Muscle layer of duodenum (tissue), 2 donors: Measurements from ENCODE around the gene FBXL7.

ENCODE experiments used
- H3K27ac ChIP-seq: one replicate; pipeline ENCODE4 v1.7.0; 2013; ENCODE audit warnings: mild to moderate bottlenecking, low read length
- H3K27me3 ChIP-seq: one replicate; pipeline ENCODE4 v1.7.0; 2013; ENCODE audit warnings: low read depth, mild to moderate bottlenecking, control low read depth, low read length
- H3K36me3 ChIP-seq, 2 donors: one replicate each; pipeline ENCODE4 v1.7.0; 2013; ENCODE audit warnings: low read length in 2 of 2, control low read depth in 1 of 2, mild to moderate bottlenecking in 1 of 2; ENCODE audit not compliant: insufficient read depth in 2 of 2, control insufficient read depth in 1 of 2
- H3K4me1 ChIP-seq, 2 donors: one replicate each; pipeline ENCODE4 v1.7.0; 2013; ENCODE audit warnings: low read length in 2 of 2, mild to moderate bottlenecking in 2 of 2, control low read depth in 1 of 2, moderate library complexity in 1 of 2; ENCODE audit not compliant: insufficient read depth in 2 of 2, control insufficient read depth in 1 of 2
- H3K4me3 ChIP-seq, 2 donors: one replicate each; pipeline ENCODE4 v1.7.0; 2013; ENCODE audit warnings: low read length in 2 of 2, low read depth in 1 of 2, mild to moderate bottlenecking in 1 of 2
- H3K9me3 ChIP-seq, 2 donors: one replicate each; pipeline ENCODE4 v1.7.0; 2013; ENCODE audit warnings: low read length in 2 of 2, control low read depth in 1 of 2, mild to moderate bottlenecking in 1 of 2; ENCODE audit not compliant: control insufficient read depth in 1 of 2
- donor health status: healthy.

The FBXL7 gene

DNA sequence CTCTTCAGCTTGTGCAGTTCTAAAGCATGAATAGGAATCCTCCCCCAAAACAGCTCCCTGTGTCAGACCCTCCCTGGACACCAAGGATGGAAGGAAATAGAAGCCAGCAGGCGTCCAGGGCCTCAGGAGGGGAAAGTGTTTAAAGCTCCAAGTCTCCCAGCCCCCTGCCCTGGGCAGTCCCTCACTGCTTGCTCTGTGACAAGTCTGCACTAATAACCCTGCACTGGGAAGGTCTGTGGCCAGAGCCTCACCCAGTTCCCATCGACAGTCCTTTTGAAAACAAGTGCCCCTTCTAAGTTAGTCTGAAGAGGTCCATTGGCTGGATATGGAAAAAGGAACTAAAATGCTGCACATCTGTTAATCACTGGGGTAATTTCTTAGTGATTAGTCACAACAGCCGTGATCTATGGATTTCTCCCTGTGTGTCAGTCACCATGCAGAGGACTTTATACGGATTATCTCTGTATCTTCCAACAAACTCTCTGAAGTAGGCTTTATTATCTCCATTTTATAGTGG is 195.3 kb downstream of the FBXL7 start:
- no peaks in the 10 kb centered on the region for H3K9me3 ChIP-seq
- no peaks in the 10 kb centered on the region for H3K36me3 ChIP-seq
- no peak overlapping the region for H3K4me3 ChIP-seq
- H3K27me3 ChIP-seq, result no peaks in the 10 kb centered on the region
- H3K27ac ChIP-seq, result no peak overlapping the region
- H3K4me1 ChIP-seq, result peaks cover 0 to 24% of the 10 kb centered on the region in 2 donors

DNA sequence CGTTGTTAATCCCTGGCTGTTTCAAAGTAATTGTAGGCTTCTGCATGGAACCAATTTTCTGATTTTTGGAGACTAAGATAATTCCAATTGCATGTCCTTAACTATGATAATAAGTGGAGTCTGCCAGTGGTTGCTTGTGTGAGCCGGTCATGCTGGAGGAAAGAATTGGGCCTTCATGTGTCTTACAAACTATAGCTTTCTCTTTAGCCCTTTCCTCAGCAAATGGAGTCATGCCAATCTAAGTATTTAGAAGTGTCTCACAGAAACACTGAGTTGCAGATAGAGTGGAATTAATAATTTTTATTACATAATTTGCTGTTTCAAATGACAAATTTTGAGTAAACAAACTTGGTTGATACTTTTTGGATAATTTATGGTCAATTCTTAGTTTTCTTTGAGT is 200.4 kb downstream of the FBXL7 start:
- no peaks in the 10 kb centered on the region for H3K27me3 ChIP-seq
- no peak overlapping the region for H3K27ac ChIP-seq
- no peaks in the 10 kb centered on the region for H3K9me3 ChIP-seq
- H3K4me3 ChIP-seq, result no peak overlapping the region
- peaks cover 0 to 12% of the 10 kb centered on the region in 2 donors for H3K4me1 ChIP-seq
- H3K36me3 ChIP-seq, result no peaks in the 10 kb centered on the region

DNA sequence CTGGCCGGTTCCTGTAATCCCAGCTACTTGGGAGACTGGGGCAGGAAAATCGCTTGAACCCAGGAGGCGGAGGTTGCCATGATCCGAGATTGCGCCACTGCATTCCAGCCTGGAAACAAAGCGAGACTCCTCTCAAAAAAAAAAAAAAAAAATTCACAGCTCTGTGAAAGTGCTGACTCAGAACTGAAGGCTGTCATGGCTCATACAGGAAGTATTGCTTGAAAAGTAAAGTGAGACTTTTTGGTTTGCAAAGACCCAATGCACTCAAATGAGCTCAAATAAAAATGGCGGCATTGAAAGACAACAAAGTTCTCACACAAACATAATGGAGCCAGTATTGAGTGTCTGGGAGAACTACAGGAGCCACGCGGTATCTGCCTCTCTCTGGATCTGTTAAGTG is 202.1 kb downstream of the FBXL7 start:
- H3K36me3 ChIP-seq, result no peaks in the 10 kb centered on the region
- H3K27me3 ChIP-seq, result no peaks in the 10 kb centered on the region
- no peak overlapping the region for H3K4me3 ChIP-seq
- peaks cover 0 to 11% of the 10 kb centered on the region in 2 donors for H3K4me1 ChIP-seq
- no peaks in the 10 kb centered on the region for H3K9me3 ChIP-seq
- H3K27ac ChIP-seq, result no peak overlapping the region

- Histone ChIP-seq H3K9me3 (no peaks in the 10 kb centered on the region), H3K4me3 (no peak overlapping the region), H3K4me1 (peaks cover 0 to 11% of the 10 kb centered on the region in 2 donors), H3K36me3 (no peaks in the 10 kb centered on the region), H3K27ac (no peak overlapping the region), H3K27me3 (no peaks in the 10 kb centered on the region)
Measured at GRCh38 chr5:15703901-15704300, 203.9 kb downstream of the FBXL7 start.

- no peak overlapping the region for H3K4me3 ChIP-seq
- H3K9me3 ChIP-seq, result no peaks in the 10 kb centered on the region
- H3K36me3 ChIP-seq, result no peaks in the 10 kb centered on the region
- no peaks in the 10 kb centered on the region for H3K27me3 ChIP-seq
- no peak overlapping the region for H3K27ac ChIP-seq
- H3K4me1 ChIP-seq, result peaks cover 0 to 11% of the 10 kb centered on the region in 2 donors
Measured at GRCh38 chr5:15704397-15704947, 204.5 kb downstream of the FBXL7 start.

DNA sequence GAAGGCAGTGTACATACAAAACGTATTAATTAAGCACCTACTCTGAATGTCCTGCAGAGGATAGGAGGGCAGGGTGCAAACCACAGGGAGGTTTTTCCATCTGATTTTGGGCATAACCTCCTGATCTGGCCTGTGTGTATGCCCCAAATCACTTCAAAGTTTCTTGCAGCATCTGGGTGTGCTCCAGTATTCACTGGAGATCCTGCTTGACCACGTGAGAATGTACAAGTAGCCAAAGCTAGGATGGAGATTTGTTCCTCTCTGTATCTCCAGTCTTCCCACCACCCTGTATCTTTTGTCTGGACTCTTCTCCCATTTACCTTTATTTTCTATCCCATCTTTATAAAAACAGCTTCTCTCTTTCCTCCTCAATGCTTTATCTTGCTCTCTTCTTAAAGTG is 207.7 kb downstream of the FBXL7 start:
- H3K4me1 ChIP-seq, result peaks cover 0 to 4% of the 10 kb centered on the region in 2 donors
- H3K9me3 ChIP-seq, result no peaks in the 10 kb centered on the region
- H3K27me3 ChIP-seq, result no peaks in the 10 kb centered on the region
- H3K4me3 ChIP-seq, result no peak overlapping the region
- H3K36me3 ChIP-seq, result no peaks in the 10 kb centered on the region
- H3K27ac ChIP-seq, result no peak overlapping the region

DNA sequence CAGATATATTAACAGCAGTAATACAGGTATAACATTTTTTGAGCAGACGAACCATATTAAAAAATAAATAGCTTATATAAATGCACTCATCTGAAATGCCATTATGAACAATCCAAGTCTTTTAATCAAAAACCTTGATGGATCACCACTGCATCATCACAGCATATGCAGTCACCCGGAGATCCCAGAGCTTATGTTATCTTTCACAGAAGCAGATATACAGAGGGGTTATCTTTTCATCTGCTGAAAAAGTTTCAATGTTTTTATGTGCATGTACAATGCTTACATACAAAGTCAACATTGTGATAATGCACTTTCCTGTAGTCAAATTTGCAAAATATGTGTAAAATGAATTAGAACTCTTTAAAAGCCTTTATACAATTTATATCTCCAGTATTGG is 211.9 kb downstream of the FBXL7 start:
- H3K27ac ChIP-seq, result no peak overlapping the region
- no peaks in the 10 kb centered on the region for H3K27me3 ChIP-seq
- H3K9me3 ChIP-seq, result no peaks in the 10 kb centered on the region
- no peak overlapping the region for H3K4me3 ChIP-seq
- peaks cover 0 to 7% of the 10 kb centered on the region in 2 donors for H3K4me1 ChIP-seq
- no peaks in the 10 kb centered on the region for H3K36me3 ChIP-seq

GRCh38 chr5:15715535-15715934 is 215.6 kb downstream of the FBXL7 start:
- no peaks in the 10 kb centered on the region for H3K27me3 ChIP-seq

DNA sequence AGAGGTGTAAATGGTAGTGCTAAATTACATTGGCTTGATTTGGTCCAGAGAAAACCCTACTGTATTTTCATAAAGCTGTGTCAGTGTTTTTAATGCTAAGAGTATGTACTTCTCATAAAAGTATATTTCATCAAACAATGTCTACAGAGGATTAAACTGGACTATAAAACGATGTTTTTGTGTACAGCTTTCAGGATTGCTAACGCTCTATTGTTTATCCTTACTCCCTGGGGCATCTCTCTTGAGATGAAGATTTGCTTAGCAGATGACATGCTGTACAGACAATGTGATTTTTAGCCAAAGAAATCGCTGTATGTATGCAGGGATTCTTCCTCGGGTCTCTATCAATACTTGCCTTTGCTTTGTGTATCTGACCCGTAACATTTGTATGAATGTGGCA is 216.0 kb downstream of the FBXL7 start:
- no peak overlapping the region for H3K27ac ChIP-seq
- H3K27me3 ChIP-seq, result no peaks in the 10 kb centered on the region
- no peaks in the 10 kb centered on the region for H3K36me3 ChIP-seq
- no peak overlapping the region for H3K4me3 ChIP-seq
- no peaks in the 10 kb centered on the region for H3K9me3 ChIP-seq
- peaks cover 0 to 17% of the 10 kb centered on the region in 2 donors for H3K4me1 ChIP-seq

More at GRCh38 chr5:15715535-15715934, 215.6 kb downstream of the FBXL7 start:
- Histone ChIP-seq H3K9me3 (no peaks in the 10 kb centered on the region), H3K36me3 (no peaks in the 10 kb centered on the region), H3K4me1 (peaks cover 0 to 17% of the 10 kb centered on the region in 2 donors), H3K4me3 (no peak overlapping the region), H3K27ac (no peak overlapping the region)

- H3K4me1 ChIP-seq, result peaks cover 0 to 17% of the 10 kb centered on the region in 2 donors
- H3K4me3 ChIP-seq, result no peak overlapping the region
- H3K36me3 ChIP-seq, result no peaks in the 10 kb centered on the region
- no peak overlapping the region for H3K27ac ChIP-seq
- no peaks in the 10 kb centered on the region for H3K9me3 ChIP-seq
- no peaks in the 10 kb centered on the region for H3K27me3 ChIP-seq
Measured at GRCh38 chr5:15717001-15717400, 217.0 kb downstream of the FBXL7 start.

- peaks cover 0 to 17% of the 10 kb centered on the region in 2 donors for H3K4me1 ChIP-seq
- no peak overlapping the region for H3K4me3 ChIP-seq
- no peaks in the 10 kb centered on the region for H3K27me3 ChIP-seq
- H3K9me3 ChIP-seq, result no peaks in the 10 kb centered on the region
- no peaks in the 10 kb centered on the region for H3K36me3 ChIP-seq
- H3K27ac ChIP-seq, result no peak overlapping the region
Measured at GRCh38 chr5:15718421-15719179, 218.6 kb downstream of the FBXL7 start.
